Skeletal muscle tissue (tissue), 4 donors: ENCODE measurements around the gene TOLLIP. TPM values are rescaled to one million over a fixed set of nuclear protein-coding genes. Genes with fewer than 3 reads are reported as not detected.
"Not testable (repeated sequence)": the region's sequence is repeated elsewhere in the genome, so short reads cannot be mapped to it uniquely, and the experiment has no call there.

Experiments
- H3K27ac ChIP-seq: one replicate; pipeline ENCODE4 v1.7.0; 2013; ENCODE audit warnings: mild to moderate bottlenecking, low read depth, low read length, inconsistent platforms
- H3K27me3 ChIP-seq, 3 donors: one replicate each; pipeline ENCODE4 v1.7.0; 2013; ENCODE audit warnings: low read length in 3 of 3; ENCODE audit not compliant: control insufficient read depth in 3 of 3, insufficient read depth in 3 of 3
- H3K36me3 ChIP-seq, 3 donors: one replicate each; pipeline ENCODE4 v1.7.0; 2013; ENCODE audit warnings: low read length in 3 of 3; ENCODE audit not compliant: control insufficient read depth in 3 of 3, insufficient read depth in 3 of 3
- H3K4me1 ChIP-seq, 3 donors: one replicate each; pipeline ENCODE4 v1.7.0; 2013; ENCODE audit warnings: low read length in 3 of 3, mild to moderate bottlenecking in 3 of 3; ENCODE audit not compliant: control insufficient read depth in 3 of 3, insufficient read depth in 3 of 3
- H3K4me3 ChIP-seq, 3 donors: one replicate each; pipeline ENCODE4 v1.7.0; 2013; ENCODE audit warnings: low read length in 3 of 3
- H3K9ac ChIP-seq, 3 donors: one replicate each; pipeline ENCODE4 v1.7.0; 2013; ENCODE audit warnings: low read length in 3 of 3, mild to moderate bottlenecking in 3 of 3, moderate library complexity in 2 of 3, low read depth in 1 of 3
- H3K9me3 ChIP-seq, 3 donors: one replicate each; pipeline ENCODE4 v1.7.0; 2013; ENCODE audit warnings: low read length in 3 of 3; ENCODE audit not compliant: control insufficient read depth in 3 of 3
- total RNA-seq: library from RNA; depleted of rRNA; stranded (reverse); fragments of >200 nt; gene quantifications from one replicate; pipeline ENCODE4 v1.2.3, GENCODE V29; 2014
- donor health status: Osteomylitis.

Gene TOLLIP
- total RNA-seq, 1 donor from 2014 or later = 8.9 TPM

GRCh38 chr11:1343391-1344055 lies 34.1 kb upstream of the TOLLIP start:
- Histone ChIP-seq H3K9ac (no peak overlapping the region), H3K36me3 (no peaks in the 10 kb centered on the region), H3K27ac (no peak overlapping the region), H3K4me3 (no peak overlapping the region), H3K9me3 (no peaks in the 10 kb centered on the region), H3K4me1 (no peaks in the 10 kb centered on the region), H3K27me3 (peaks cover 0 to 8% (median 3%) of the 10 kb centered on the region in 3 donors)

- no peak overlapping the region for H3K27ac ChIP-seq
- H3K9me3 ChIP-seq = no peaks in the 10 kb centered on the region
- H3K36me3 ChIP-seq = no peaks in the 10 kb centered on the region
- no peaks in the 10 kb centered on the region for H3K4me1 ChIP-seq
- no peak overlapping the region for H3K4me3 ChIP-seq
- no peak overlapping the region for H3K9ac ChIP-seq
- peaks cover 0 to 8% (median 0%) of the 10 kb centered on the region in 3 donors for H3K27me3 ChIP-seq
Observed at GRCh38 chr11:1342946-1343345, 33.5 kb upstream of the TOLLIP start.

GRCh38 chr11:1341928-1342524 lies 32.6 kb upstream of the TOLLIP start:
- Histone ChIP-seq H3K27me3 (peaks cover 0 to 7% (median 0%) of the 10 kb centered on the region in 3 donors), H3K4me1 (no peaks in the 10 kb centered on the region), H3K4me3 (peak overlapping the region in 1 of 3 donors; percentile 3), H3K9ac (no peak overlapping the region), H3K9me3 (no peaks in the 10 kb centered on the region), H3K27ac (no peak overlapping the region), H3K36me3 (no peaks in the 10 kb centered on the region)

- H3K27me3 ChIP-seq, H3K36me3 ChIP-seq, H3K9me3 ChIP-seq, H3K4me3 ChIP-seq, H3K27ac ChIP-seq, H3K9ac ChIP-seq, H3K4me1 ChIP-seq: not testable (repeated sequence)
Observed at GRCh38 chr11:1341226-1341625, 31.8 kb upstream of the TOLLIP start.

DNA sequence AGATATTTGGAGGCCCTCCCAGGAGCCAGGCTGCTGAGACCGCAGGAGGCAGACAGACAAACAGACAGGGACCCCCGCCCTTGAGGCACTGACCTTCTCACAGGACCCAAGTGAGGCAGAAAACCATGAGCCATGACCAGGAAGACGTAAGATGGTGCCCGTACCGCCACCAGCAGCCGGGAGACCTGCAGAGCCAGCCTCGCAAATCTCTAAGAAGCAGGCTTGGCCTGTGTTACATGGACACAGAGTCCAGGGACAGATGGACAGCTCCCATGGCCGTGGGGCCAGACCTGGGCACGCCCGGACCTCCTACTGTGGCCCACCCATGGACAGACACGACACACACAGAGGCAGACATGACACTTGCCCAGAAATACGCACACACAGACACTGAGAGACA lies 30.7 kb upstream of the TOLLIP start:
- H3K4me1 ChIP-seq = peaks cover 10% of the 10 kb centered on the region in 3 donors
- H3K9me3 ChIP-seq = no peaks in the 10 kb centered on the region
- H3K36me3 ChIP-seq = no peaks in the 10 kb centered on the region
- H3K27me3 ChIP-seq = peaks cover 0 to 5% (median 0%) of the 10 kb centered on the region in 3 donors
- H3K4me3 ChIP-seq = no peak overlapping the region
- H3K9ac ChIP-seq = no peak overlapping the region
- no peak overlapping the region for H3K27ac ChIP-seq

DNA sequence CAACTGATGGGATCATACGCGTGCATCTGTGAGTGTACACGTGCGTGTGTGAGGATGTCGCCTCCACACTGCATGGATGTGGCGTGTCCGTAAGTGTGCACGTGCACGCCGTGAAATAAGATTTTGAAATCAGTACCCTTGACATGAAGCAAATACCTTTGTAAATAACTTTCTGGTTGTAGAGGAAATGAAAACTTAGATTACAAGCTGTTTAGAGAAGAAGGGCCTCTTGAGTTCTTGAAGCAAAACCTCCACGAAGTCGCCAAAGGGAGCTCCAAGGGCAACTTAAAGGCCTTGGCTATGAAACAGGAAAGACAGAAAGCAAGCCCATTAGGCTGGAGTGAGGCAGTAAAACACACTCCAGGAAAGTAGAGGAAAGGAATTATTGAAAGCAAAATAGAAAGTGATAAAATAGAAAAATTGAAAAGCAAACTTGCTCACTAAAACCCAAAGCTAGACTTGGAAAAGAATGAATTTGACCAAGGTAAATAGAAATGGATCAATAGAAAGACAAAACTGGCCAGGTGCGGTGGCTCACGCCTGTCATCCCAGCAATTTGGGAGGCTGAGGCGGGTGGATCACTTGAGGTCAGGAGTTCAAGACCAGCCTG lies 29.7 kb upstream of the TOLLIP start:
- H3K4me1 ChIP-seq = peaks cover 10 to 12% (median 10%) of the 10 kb centered on the region in 3 donors
- no peaks in the 10 kb centered on the region for H3K36me3 ChIP-seq
- H3K4me3 ChIP-seq = no peak overlapping the region
- H3K9ac ChIP-seq = no peak overlapping the region
- no peak overlapping the region for H3K27ac ChIP-seq
- peaks cover 0 to 5% (median 0%) of the 10 kb centered on the region in 3 donors for H3K27me3 ChIP-seq
- H3K9me3 ChIP-seq = no peaks in the 10 kb centered on the region

DNA sequence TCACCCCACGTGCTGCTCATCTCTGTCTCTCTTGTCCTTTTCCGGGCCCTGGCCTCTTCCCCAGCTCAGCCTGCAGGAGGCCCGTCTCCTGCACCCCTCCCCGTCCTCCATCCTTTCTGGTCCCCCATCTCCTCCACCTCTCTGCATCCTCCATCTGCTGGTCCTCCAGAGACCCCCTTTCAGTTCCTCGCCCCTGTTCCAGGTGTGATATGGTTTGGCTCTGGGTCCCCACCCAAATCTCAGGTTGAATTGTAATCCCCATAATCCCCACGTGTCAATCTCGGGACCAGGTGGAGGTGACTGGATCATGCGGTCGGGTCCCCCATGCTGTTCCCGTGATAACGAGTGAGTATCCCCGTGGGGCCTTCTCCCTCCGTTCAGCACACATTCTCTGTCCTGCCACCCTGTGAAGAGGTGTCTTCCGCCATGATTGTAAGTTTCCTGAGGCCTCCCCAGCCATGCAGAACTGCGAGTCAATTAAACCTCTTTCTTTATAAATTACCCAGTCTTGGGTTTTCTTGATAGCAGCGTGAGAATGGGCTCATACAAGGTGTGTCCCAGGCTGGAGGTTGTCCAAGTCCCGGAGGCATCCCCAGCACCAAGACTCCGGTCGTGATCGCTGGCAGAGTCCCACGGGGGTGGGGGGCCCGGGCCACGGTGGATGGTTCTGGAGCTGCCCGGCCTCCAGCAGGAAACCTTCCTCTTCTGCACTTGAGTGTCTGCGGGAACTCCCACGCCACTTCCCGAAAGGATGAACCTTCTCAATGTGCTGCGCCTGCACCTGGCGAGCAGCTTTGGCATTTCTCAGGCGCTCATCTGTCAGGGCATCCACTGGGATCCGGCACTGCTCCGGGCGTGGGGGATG lies 29.0 kb upstream of the TOLLIP start:
- no peak overlapping the region for H3K4me3 ChIP-seq
- H3K27me3 ChIP-seq = peaks cover 0 to 4% (median 2%) of the 10 kb centered on the region in 3 donors
- H3K4me1 ChIP-seq = peaks cover 10 to 12% (median 10%) of the 10 kb centered on the region in 3 donors
- no peak overlapping the region for H3K9ac ChIP-seq
- H3K36me3 ChIP-seq = no peaks in the 10 kb centered on the region
- H3K27ac ChIP-seq = no peak overlapping the region
- no peaks in the 10 kb centered on the region for H3K9me3 ChIP-seq

DNA sequence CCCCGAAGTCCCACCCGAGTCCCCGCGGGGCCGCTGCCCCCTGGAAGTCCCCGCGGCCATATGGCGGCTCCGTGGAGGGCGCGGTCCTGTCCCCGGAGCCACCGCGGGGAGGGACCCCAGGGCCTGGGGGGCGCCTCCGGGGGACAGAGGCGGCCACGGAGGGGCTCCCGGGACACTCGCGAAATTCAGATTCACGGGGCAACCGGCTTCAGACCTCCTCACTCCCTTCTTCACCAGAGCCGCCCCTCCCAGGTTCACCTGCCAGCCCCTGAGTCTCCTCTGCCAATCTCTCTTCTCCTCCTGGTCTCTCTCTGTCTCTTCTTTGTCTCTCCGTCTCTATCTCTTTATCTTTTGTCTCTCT lies 28.2 kb upstream of the TOLLIP start:
- peaks cover 10 to 12% (median 10%) of the 10 kb centered on the region in 3 donors for H3K4me1 ChIP-seq
- H3K36me3 ChIP-seq = no peaks in the 10 kb centered on the region
- no peak overlapping the region for H3K4me3 ChIP-seq
- no peak overlapping the region for H3K9ac ChIP-seq
- H3K9me3 ChIP-seq = no peaks in the 10 kb centered on the region
- H3K27ac ChIP-seq = no peak overlapping the region
- H3K27me3 ChIP-seq = peaks cover 0 to 2% (median 0%) of the 10 kb centered on the region in 3 donors

- peak overlapping the region in 2 of 3 donors; percentile 22 to 32 for H3K4me3 ChIP-seq
- H3K4me1 ChIP-seq = peaks cover 10 to 12% (median 10%) of the 10 kb centered on the region in 3 donors
- no peaks in the 10 kb centered on the region for H3K36me3 ChIP-seq
- H3K9ac ChIP-seq = no peak overlapping the region
- no peaks in the 10 kb centered on the region for H3K9me3 ChIP-seq
- no peak overlapping the region for H3K27ac ChIP-seq
- H3K27me3 ChIP-seq = peaks cover 0 to 2% (median 0%) of the 10 kb centered on the region in 3 donors
Observed at GRCh38 chr11:1336836-1337646, 27.6 kb upstream of the TOLLIP start.
